ENCODE results near the gene XPNPEP2.

The XPNPEP2 gene

DNA sequence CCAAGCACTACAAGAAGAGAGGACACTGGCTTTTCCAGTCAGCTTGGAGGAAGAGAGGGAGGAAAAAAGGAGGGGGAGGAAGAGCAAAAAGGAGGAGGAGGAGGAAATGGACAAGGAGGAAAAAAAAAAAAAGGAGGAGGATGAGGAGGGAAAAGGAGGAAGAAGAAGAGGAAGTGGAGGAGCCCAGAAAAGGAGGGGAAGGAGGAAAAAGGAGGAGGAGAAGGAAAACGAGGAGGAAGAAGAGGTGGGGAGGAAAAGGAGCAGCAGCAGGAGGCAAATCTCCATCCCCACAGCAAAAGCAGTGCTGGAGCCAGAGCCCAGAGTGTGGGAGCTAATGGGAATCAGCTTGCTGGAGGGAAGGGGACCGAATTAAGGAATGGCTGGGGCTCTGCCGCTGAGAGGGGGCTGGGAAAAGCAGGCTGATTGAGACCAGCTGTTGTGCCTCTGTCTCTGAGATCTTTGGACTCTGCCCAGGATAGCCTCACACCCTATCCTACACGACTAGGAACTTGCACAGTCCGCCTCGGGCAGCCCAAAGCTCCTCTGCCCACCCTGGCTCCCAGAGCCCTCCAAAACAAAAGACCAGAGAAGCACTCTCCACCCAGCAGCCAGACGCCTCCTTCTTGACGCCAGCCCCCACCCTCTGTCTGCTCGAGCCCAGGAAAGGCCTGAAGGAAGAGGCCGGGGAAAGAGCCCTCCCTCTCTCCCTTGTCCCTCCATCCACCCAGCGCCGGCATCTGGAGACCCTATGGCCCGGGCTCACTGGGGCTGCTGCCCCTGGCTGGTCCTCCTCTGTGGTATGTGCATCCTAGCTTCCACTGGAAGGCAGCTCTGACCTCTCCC is at the start of gene XPNPEP2:
XPNPEP2 (plus strand) TSS at position 514 of the 843 bp plus-strand sequence; CDS start at position 749, 235 bp downstream.
- TF ChIP-seq, protein P1, sequence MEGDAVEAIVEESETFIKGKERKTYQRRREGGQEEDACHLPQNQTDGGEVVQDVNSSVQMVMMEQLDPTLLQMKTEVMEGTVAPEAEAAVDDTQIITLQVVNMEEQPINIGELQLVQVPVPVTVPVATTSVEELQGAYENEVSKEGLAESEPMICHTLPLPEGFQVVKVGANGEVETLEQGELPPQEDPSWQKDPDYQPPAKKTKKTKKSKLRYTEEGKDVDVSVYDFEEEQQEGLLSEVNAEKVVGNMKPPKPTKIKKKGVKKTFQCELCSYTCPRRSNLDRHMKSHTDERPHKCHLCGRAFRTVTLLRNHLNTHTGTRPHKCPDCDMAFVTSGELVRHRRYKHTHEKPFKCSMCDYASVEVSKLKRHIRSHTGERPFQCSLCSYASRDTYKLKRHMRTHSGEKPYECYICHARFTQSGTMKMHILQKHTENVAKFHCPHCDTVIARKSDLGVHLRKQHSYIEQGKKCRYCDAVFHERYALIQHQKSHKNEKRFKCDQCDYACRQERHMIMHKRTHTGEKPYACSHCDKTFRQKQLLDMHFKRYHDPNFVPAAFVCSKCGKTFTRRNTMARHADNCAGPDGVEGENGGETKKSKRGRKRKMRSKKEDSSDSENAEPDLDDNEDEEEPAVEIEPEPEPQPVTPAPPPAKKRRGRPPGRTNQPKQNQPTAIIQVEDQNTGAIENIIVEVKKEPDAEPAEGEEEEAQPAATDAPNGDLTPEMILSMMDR (IDR thresholded peaks at IDR 0.05): no peak
- no peak for TF ChIP-seq ZFX (IDR thresholded peaks at IDR 0.05; ENCODE audit: borderline replicate concordance)
- H3K27ac ChIP-seq: no peak within 1 kb of the TSS

- no peak for TF ChIP-seq ZFX (IDR thresholded peaks at IDR 0.05; ENCODE audit: borderline replicate concordance)
- TF ChIP-seq, protein P1 (IDR thresholded peaks at IDR 0.05): no peak
- H3K27ac ChIP-seq: no peak overlapping the region
Observed at GRCh38 chrX:129689796-129690195, 49.0 kb upstream of the XPNPEP2 start.

GRCh38 chrX:129690435-129690834 is 48.3 kb upstream of the XPNPEP2 start:
- no peak overlapping the region for H3K27ac ChIP-seq
- TF ChIP-seq, protein P1 (IDR thresholded peaks at IDR 0.05): no peak
- TF ChIP-seq ZFX (IDR thresholded peaks at IDR 0.05; ENCODE audit: borderline replicate concordance): no peak

DNA sequence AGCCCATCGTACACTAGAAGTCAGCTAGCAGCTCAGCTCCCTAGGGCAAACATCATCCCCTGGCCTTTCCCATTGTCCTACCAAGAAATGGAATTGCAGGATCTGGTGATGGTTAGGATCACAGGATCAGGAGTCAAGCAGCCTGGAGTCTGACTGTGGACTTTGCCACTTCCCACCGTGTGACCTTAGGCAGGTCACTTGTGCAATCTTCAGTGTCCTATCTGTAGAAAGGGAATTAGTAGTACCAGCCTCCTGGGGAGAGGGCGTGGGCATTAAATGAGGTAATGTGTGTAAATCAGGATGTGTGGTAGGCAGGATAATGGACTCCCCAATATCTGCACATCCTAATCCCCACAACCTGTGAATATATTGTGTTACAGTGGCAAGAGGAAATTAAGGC is 45.4 kb upstream of the XPNPEP2 start:
- no peak for TF ChIP-seq ZFX (IDR thresholded peaks at IDR 0.05; ENCODE audit: borderline replicate concordance)
- TF ChIP-seq, protein P1 (IDR thresholded peaks at IDR 0.05): no peak
- H3K27ac ChIP-seq: no peak overlapping the region

DNA sequence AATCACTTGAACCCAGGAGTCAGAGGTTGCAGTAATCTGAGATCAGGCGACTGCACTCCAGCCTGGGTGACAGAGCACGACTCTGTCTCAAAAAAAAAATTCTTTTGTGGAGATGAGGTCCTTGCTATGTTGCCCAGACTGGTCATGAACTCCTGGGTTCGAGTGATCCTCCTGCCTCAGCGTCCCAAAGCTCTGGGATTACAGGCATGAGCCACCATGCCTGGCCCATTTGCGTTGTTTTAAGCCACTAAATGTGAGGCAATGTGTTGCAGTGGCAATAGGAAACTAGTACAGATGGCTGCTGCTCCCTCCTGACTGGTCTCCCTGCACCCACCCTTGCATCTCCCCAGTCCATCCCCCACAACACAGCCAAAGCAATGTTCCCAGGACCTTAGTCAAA is 44.0 kb upstream of the XPNPEP2 start:
- peak overlapping the region; percentile 97; the same call in 1 of the 2 replicates for H3K27ac ChIP-seq
- no peak for TF ChIP-seq ZFX (IDR thresholded peaks at IDR 0.05; ENCODE audit: borderline replicate concordance)
- TF ChIP-seq, protein P1 (IDR thresholded peaks at IDR 0.05): no peak

GRCh38 chrX:129695535-129695934 is 43.2 kb upstream of the XPNPEP2 start:
- no peak for TF ChIP-seq ZFX (IDR thresholded peaks at IDR 0.05; ENCODE audit: borderline replicate concordance)
- TF ChIP-seq, protein P1 (IDR thresholded peaks at IDR 0.05): no peak
- peak overlapping the region; percentile 97; the same call in 1 of the 2 replicates for H3K27ac ChIP-seq

GRCh38 chrX:129695937-129696336 is 42.8 kb upstream of the XPNPEP2 start:
- TF ChIP-seq ZFX (IDR thresholded peaks at IDR 0.05; ENCODE audit: borderline replicate concordance): no peak
- TF ChIP-seq, protein P1 (IDR thresholded peaks at IDR 0.05): no peak
- H3K27ac ChIP-seq: peak overlapping the region; percentile 97
